Esophagus muscularis mucosa (tissue), 4 donors: Measurements from ENCODE around the gene GPRIN3. TPM values are rescaled to one million over a fixed set of nuclear protein-coding genes. Genes with fewer than 3 reads are reported as not detected.

Source experiments
- DNase-seq: peaks from one replicate; pipeline ENCODE4 v3.0.0-alpha.2; 2017; ENCODE audit errors: extremely low spot score
- H3K27ac ChIP-seq, 4 donors: fragments of 200-600 bp; sonication (generic); replicated peaks in 1 of 4; 1 replicate in 3 of 4; 2 replicates in 1 of 4; pipeline ENCODE4 v1.5.1; 2016 to 2019; ENCODE audit warnings: mild to moderate bottlenecking in 1 of 4
- H3K27me3 ChIP-seq, 4 donors: fragments of 200-600 bp; sonication (generic); one replicate each; pipeline versions ENCODE4 v1.5.1 to v1.6.0; 2016 to 2019
- H3K36me3 ChIP-seq, 4 donors: fragments of 200-600 bp; sonication (generic); one replicate each; pipeline ENCODE4 v1.5.1; 2016 to 2019
- H3K4me1 ChIP-seq, 4 donors: fragments of 200-600 bp; sonication (generic); one replicate each; pipeline ENCODE4 v1.5.1; 2016 to 2019
- H3K4me3 ChIP-seq, 4 donors: fragments of 200-600 bp; sonication (generic); 1 replicate in 2 of 4; 2 replicates in 2 of 4; pipeline ENCODE4 v1.5.1; 2016 to 2019; ENCODE audit warnings: mild to moderate bottlenecking in 4 of 4, moderate library complexity in 1 of 4
- H3K9me3 ChIP-seq, 4 donors: fragments of 200-600 bp; sonication (generic); 1 replicate in 3 of 4; 2 replicates in 1 of 4; pipeline ENCODE4 v1.5.1; 2016 to 2019
- EP300 ChIP-seq: sonication (generic); formaldehyde crosslinking; IDR thresholded peaks from one replicate; pipeline ENCODE4 v1.6.1; 2017; ENCODE audit warnings: antibody characterized with exemption
- POLR2A ChIP-seq: fragments of 450-650 bp; IDR thresholded peaks from one replicate; pipeline ENCODE4 v1.6.1; 2017; ENCODE audit warnings: antibody characterized with exemption, moderate library complexity, mild to moderate bottlenecking, low read depth
- POLR2AphosphoS5 ChIP-seq, 2 donors: sonication (generic); formaldehyde crosslinking; IDR thresholded peaks; one replicate each; pipeline ENCODE4 v1.6.1; 2017; ENCODE audit warnings: antibody characterized with exemption in 2 of 2
- WGBS: methylation state at CpG from one replicate; pipeline ENCODE4 v1.1.5; 2018; 5-methylcytosine and 5-hydroxymethylcytosine counted together
- intact Hi-C: fragments of 100-400 bp; cut with DNase I; formaldehyde crosslinking; loops from one replicate; pipeline ENCODE4 v1.15.1; 2023
- total RNA-seq, 4 donors: library from RNA; depleted of rRNA; stranded (reverse); fragments of >200 nt; gene quantifications; one replicate each; pipeline versions ENCODE4 v1.1.0 to v1.2.1, GENCODE V29; 2016
- TF ChIP-seq, protein P1 (sequence below), 3 experiments: fragments of 200-600 bp in 2 of 3; fragments of 450-650 bp in 1 of 3; sonication (generic) in 2 of 3; IDR thresholded peaks; one replicate each; pipeline ENCODE4 v1.5.1; 2017 to 2019; ENCODE audit warnings: antibody characterized with exemption in 3 of 3, mild to moderate bottlenecking in 2 of 3, moderate library complexity in 1 of 3

GPRIN3 gene
- 1 to 10 TPM; 2.5 to 3.6 (median 2.8) TPM for total RNA-seq

DNA sequence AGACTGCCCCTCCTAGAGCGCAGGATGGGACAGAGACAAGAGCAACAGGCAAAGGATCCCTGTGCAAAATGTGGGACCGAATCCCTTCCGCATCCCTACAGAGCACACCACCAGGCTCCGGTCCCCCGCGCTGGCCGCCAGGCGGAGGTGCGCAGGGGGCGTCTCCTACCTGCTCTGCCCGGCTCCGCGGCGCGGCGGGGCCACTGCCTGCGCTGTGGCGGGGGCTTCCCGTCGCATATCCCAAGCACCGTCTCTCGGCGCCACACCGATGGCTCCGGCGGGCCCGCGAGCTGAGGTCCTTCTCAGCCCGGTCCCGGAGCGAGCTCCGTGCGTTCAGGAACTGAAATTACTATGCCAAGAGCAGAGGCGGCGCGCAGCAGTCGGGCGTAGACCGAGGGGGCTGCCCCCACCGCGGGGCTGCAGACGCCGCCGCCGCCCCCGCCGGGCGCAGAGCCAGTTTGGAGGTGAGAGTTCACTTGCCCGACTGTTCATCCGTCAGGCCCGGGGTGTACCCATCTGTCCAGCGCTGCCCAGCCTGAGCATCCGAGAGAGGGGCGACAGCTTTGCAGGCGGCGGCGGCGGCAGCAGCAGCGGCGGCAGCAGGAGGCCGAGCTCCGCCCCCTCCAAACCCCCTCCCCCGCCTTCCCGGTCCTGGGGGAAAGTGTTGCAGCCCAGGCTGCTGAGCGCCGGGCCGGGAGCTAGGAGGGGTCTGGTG, at the start of gene GPRIN3:
TSS of gene GPRIN3 (minus strand) at position 355 of the 715 bp plus-strand sequence. CDS start 57,690 bp downstream, outside the sequence.
- Histone ChIP-seq H3K27me3 (no peaks in the 10 kb centered on the region), H3K36me3 (no peaks in the 10 kb centered on the region), H3K4me3 (peak within 1 kb of the TSS; percentile 64 to 84 (median 76)), H3K9me3 (no peaks in the 10 kb centered on the region), H3K27ac (peak within 1 kb of the TSS; percentile 55 to 71 (median 70)), H3K4me1 (peaks cover 7 to 35% (median 21%) of the 10 kb centered on the region in 4 donors)
- TF ChIP-seq EP300 (no peak), POLR2A (no peak), POLR2AphosphoS5 (IDR thresholded peaks at IDR 0.05) (peak in 1 of 2 donors; percentile 15)
- TF ChIP-seq, protein P1, sequence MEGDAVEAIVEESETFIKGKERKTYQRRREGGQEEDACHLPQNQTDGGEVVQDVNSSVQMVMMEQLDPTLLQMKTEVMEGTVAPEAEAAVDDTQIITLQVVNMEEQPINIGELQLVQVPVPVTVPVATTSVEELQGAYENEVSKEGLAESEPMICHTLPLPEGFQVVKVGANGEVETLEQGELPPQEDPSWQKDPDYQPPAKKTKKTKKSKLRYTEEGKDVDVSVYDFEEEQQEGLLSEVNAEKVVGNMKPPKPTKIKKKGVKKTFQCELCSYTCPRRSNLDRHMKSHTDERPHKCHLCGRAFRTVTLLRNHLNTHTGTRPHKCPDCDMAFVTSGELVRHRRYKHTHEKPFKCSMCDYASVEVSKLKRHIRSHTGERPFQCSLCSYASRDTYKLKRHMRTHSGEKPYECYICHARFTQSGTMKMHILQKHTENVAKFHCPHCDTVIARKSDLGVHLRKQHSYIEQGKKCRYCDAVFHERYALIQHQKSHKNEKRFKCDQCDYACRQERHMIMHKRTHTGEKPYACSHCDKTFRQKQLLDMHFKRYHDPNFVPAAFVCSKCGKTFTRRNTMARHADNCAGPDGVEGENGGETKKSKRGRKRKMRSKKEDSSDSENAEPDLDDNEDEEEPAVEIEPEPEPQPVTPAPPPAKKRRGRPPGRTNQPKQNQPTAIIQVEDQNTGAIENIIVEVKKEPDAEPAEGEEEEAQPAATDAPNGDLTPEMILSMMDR (IDR thresholded peaks at IDR 0.05): peak in 1 of 3 experiments; percentile 12
- 1% methylated on average over 17 of the region's 67 CpGs for WGBS
- no peak for DNase-seq
- intact Hi-C loops: no loop called here

DNA sequence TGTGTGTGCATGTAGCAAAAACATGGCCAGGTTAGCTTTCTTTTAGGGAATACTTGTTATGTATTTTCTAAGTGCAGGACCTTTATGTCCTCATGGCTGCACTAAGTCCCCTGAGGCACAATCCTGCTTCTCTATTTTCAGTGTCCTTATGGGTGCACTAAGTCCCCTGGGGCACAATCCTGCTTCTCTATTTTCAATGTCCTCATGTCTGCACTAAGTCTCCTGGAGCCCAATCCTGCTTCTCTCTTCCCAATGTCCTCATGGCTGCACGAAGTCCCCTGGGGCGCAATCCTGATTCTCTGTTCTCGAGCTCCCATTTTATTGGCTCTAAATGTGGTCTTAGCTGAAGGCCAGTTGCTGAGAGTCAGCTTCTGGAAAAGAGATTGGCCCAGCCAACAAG, 49.7 kb upstream of the GPRIN3 start:
- no peak for TF ChIP-seq POLR2A
- TF ChIP-seq, protein P1 (IDR thresholded peaks at IDR 0.05): no peak
- no peak for TF ChIP-seq POLR2AphosphoS5 (IDR thresholded peaks at IDR 0.05)
- no peak for TF ChIP-seq EP300
- whole genome bisulfite sequencing: 89% methylated on average over 3 of the region's 3 CpGs
- H3K9me3 ChIP-seq: no peaks in the 10 kb centered on the region
- no peaks in the 10 kb centered on the region for H3K4me1 ChIP-seq
- H3K27me3 ChIP-seq: no peaks in the 10 kb centered on the region
- no peak for DNase-seq
- no peak overlapping the region for H3K27ac ChIP-seq
- no peak overlapping the region for H3K4me3 ChIP-seq
- intact Hi-C loops: no loop called here
- no peaks in the 10 kb centered on the region for H3K36me3 ChIP-seq

DNA sequence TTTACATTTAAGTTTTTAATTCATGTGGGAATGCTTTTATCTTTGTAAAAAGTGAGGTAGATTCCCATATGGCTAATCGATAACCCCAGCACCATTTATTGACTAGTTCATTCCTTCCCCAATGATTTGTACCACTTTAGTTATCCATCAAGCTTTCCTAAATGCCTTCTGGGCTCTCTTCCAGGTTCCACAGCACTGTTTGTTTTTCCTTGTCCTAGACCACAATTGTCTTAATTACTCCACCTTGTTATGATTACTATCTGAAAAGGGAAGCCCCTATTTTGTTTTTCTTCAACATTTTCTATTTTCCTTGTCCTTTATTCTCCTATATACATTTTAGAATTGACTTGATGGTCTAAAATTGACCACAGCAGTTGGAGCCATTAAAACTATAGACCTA, 48.5 kb upstream of the GPRIN3 start:
- Histone ChIP-seq H3K27me3 (no peaks in the 10 kb centered on the region), H3K4me1 (no peaks in the 10 kb centered on the region), H3K27ac (no peak overlapping the region), H3K36me3 (no peaks in the 10 kb centered on the region), H3K4me3 (no peak overlapping the region), H3K9me3 (no peaks in the 10 kb centered on the region)
- intact Hi-C loops: no loop called here
- DNase-seq: no peak
- TF ChIP-seq POLR2AphosphoS5 (IDR thresholded peaks at IDR 0.05) (no peak), POLR2A (no peak), EP300 (no peak)
- TF ChIP-seq, protein P1 (IDR thresholded peaks at IDR 0.05): no peak
- WGBS: 88% methylated on average over 1 of the region's 1 CpG

DNA sequence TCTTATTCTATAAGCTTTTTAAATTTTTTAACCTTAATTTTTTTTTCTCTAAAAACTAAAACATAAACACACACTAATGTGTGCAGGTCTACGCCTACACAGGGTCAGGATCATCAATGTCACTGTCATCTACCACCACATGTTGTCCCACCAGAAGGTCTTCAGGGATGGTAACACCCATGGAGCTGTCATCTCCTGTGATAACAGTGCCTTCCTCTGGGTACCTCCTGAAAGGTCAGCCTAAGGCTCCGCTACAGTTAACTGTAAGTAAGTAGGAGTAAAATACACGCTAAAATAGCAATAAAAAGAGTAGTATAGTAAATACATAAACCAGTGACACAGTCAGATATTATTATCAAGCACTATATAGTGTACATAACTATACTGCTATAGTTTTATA, 45.9 kb upstream of the GPRIN3 start:
- TF ChIP-seq POLR2A: no peak
- Histone ChIP-seq H3K4me1 (no peaks in the 10 kb centered on the region), H3K9me3 (no peaks in the 10 kb centered on the region), H3K27ac (no peak overlapping the region), H3K4me3 (no peak overlapping the region), H3K27me3 (no peaks in the 10 kb centered on the region), H3K36me3 (no peaks in the 10 kb centered on the region)
- DNase-seq: no peak
- 97% methylated on average over 3 of the region's 3 CpGs for WGBS
- intact Hi-C loops: no loop called here

DNA sequence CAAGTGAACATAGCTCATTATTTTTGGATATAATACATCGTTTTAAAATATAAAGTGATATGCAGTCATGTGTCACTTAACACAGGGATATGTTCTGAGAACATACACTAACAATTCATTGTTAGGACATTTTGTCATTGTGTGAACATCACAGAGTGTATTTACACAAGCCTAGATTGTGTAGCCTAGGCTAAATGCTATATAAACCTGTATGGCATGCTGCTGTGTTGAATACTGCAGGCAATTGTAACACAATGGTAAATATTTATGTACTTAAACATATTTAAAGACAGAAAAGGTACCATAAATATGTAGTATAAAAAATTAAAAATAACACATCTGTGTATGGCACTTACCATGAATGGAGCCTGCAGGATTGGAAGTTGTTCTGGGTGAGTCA, 44.9 kb upstream of the GPRIN3 start:
- no peak overlapping the region for H3K4me3 ChIP-seq
- DNase-seq: no peak
- intact Hi-C loops: no loop called here
- H3K36me3 ChIP-seq: no peaks in the 10 kb centered on the region
- H3K27ac ChIP-seq: no peak overlapping the region
- TF ChIP-seq POLR2AphosphoS5 (IDR thresholded peaks at IDR 0.05) (no peak), EP300 (no peak), POLR2A (no peak)
- TF ChIP-seq, protein P1 (IDR thresholded peaks at IDR 0.05): no peak
- H3K9me3 ChIP-seq: peaks cover 0 to 9% (median 4%) of the 10 kb centered on the region in 4 donors
- no peaks in the 10 kb centered on the region for H3K27me3 ChIP-seq
- 82% methylated on average over 1 of the region's 1 CpG for WGBS
- H3K4me1 ChIP-seq: no peaks in the 10 kb centered on the region
